Caki2 (cell line): ENCODE data around the gene CHRM5. TPM values are rescaled to one million over a fixed set of nuclear protein-coding genes. Genes with fewer than 3 reads are reported as not detected.
A peak's percentile ranks its signal among the peaks of the same experiment; 100 is the strongest.
"Not testable (repeated sequence)": the region's sequence is repeated elsewhere in the genome, so short reads cannot be mapped to it uniquely, and the experiment has no call there.

ENCODE experiments used
- DNase-seq: peaks from one replicate; pipeline ENCODE4 v3.0.0-alpha.2; 2015; ENCODE audit warnings: low read depth
- in situ Hi-C: cut with HindIII; loops from 2 replicates; pipeline ENCODE4 v1.10.0; 2016; ENCODE audit warnings: low sequenced_read_pairs, low pct_unique_long_range_greater_than_20kb, mixed read lengths
- total RNA-seq: library from RNA; depleted of rRNA; stranded (reverse); fragments of >200 nt; shearing (Covaris generic); gene quantifications from 2 replicates; pipeline ENCODE4 v1.2.3, GENCODE V29; 2014; ENCODE audit warnings: low replicate concordance

The CHRM5 gene
- total RNA-seq, 1 experiment from 2014 or later = not detected

DNA sequence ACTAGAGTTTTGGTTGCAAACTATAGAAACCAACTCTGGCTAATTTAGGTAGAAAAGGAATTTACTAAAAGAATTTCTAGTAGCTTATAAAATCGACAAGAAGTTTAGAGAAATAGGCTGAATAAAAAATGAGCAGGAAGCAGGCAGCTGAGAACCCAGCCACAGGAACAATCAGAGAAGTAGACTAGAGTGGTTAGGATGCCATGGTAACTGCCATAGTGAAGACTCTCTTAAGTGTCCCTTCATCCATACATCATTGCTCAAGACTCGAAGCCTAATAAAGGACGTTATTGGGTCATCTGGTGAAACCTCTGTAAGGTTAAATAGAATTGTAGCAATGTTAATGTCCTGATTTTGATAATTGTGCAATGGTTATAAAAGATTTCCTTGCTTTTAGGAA is 57.0 kb downstream of the CHRM5 start:
- in situ Hi-C loops = no loop called here
- DNase-seq = no peak

DNA sequence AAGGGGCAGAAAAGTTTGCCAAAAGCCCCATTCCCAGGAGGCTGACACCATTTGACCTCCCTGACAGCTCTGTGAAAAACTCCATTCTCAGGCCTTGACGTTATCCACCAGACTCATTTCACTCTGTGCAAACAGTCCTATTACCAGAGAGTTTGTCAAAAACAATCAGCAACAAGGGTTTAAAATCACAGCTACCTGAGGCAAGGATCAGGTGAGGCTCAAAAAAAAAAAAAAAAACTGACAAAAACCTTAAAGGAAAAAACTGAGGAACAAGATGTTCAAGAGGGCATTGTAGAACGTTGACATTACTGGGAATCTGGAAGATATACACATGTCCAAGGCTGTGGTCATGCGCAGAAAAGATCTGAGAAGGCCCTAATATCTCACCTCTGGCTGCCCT is 59.3 kb downstream of the CHRM5 start:
- DNase-seq = no peak
- in situ Hi-C loops = no loop called here

DNA sequence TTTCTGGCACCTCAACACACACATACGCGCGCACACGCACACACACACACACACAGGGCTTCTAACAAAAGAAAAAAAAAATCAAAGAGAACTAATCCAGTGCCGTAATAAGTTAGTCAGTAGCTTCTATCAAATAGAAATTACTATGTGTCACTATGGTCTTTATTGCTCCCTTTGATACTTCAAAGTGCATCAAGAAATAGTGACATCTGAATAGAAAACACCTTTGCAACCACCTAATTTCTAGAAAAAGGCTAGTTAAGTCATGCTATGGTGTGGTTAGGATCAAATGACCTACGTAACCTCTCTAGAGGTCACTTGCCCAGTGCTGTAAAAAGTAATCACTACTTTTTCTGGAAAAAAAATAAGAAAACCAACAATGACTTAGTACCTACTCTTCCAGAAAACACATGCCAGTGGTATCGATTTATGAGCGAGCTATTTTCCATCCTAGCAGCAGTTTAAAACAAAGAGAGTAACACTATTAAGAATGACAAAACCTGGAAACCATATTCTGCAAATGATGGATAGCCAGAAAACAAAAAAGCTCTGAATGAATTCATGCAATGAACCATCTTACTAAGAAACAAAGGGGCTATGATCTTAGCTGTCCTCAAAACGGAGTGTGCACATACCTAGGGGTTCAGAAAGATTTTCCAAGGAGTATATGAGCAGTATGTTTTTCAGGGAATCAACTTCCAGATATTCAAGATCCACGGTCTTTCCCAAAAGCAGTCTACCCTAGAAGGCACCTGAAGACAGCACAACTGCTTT is 63.9 kb downstream of the CHRM5 start:
- in situ Hi-C loops = no loop called here
- DNase-seq = no peak

DNA sequence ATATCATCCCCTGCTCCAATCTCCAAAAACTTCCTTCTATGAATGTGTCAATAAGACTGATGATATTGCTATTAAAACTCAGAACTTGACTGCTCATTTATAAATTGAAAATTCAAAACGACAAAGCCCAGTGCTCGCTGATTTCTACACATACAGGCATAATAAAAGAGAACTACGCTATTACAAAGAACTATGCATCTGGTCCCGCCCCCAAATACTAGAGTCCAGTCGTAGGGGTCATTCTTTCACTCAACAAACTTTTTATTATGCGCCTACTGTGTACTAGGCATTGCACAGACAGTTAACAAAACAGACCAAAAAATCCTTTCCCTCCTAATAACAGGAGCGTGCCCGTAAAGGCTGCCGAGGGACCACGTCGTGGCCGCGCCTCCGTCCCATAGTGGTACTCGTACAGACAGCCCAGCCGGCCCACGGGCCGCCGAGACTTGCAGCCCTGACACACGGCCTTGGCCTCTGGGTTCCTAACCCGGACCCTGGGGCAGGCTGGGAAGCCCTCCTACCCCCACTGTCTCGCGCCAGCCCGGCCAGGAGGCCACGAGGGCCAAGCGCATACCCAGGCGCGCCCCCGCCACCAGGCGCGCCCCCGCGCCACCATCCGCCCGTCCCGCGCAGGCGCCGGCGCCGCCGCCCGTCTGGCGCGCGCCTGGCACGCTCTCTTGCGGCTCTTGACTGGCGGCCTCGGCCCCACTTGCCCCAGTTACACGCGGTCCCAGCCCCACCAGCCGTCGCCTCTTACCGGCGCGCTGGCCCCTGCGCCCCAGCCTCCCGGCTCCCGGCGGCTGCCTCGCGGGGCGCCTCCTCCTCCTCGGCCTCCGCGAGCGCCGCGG is 70.0 kb downstream of the CHRM5 start:
- in situ Hi-C loops = no loop called here
- peak; percentile 74 for DNase-seq

DNA sequence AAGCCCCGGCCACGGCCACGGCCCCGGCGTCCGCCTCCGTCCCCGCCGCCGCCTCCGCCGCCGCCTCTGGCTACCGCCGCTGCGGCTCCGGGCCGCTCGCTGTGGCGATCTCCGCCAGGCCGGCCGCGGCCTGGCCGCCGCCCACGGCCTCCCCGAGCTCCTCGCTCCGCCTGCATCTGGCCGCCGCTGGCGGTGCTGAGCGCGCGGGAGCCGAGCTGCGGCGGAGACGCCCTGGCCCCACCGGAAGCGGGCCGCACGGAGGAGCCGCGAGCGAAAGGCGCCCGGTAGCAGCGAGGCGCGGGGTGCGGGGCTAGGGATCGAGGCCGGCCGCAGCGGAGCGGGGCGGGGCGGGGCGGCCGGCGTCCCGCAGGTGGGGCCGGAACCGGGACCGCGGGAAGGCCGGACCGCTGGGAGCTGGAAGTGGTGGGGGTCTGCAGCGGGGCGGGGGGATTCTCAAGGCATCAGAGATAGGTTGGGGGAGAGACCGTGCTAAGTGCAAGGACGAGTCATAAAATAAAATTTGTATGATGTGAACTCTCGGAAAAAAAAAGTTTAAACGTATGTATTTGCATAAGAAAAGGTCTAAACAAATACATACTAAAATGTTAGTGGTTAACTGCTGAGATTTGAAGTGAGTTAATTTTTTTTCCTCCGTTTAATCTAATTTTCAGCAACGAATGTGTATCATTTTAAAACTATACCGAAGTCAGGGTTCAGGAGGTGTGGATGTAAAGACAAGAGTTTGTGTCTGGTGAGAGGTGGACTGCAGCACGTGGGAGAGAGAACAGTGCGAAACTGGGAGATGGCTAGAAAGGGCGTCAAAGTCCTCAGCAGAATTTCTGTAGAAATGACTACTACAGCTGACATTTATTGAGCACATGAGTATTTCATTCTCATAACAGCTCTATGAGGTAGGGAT is 70.8 kb downstream of the CHRM5 start, which contains the start of gene AVEN:
Gene AVEN, minus strand, starts transcription at position 334 of the 919 bp plus-strand sequence. Its CDS starts 158 bp downstream, at position 176.
- in situ Hi-C loops = no loop called here
- no peak for DNase-seq

DNA sequence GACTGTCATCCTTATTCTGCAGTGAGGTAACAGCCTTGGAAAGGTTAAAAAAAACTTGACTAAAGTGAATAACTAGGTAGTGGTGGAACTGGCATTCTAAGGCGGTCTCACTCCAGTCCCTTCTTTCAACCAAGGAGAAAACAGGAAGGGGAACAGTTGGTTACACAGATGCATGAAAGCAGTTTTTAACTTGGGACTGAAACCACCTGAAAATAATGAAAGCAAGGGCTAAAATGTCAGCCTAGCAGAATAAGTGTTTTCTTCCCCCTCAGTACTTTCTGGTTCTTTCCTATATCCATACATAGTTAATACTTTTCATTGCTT is 71.5 kb downstream of the CHRM5 start:
- in situ Hi-C loops = no loop called here
- no peak for DNase-seq

DNA sequence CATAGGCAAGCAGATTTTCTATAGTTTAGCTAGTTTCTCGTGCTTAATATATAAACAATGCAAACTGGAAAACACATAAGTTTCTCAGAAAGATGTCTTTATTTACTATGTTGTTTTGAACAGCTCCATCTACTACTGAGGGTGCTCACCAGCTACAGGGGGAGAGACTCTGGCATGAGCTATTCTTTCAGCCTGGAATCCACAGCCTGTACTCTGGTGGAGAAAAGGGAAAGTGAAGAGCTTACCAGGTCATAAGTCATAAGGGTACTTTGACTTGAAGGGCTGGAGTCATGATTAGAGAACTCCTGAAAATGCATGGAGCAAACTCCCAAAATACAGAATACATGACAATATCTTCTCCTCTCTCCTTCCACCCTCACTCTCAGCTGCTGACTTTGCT is 75.1 kb downstream of the CHRM5 start:
- DNase-seq = no peak
- in situ Hi-C loops = no loop called here

DNA sequence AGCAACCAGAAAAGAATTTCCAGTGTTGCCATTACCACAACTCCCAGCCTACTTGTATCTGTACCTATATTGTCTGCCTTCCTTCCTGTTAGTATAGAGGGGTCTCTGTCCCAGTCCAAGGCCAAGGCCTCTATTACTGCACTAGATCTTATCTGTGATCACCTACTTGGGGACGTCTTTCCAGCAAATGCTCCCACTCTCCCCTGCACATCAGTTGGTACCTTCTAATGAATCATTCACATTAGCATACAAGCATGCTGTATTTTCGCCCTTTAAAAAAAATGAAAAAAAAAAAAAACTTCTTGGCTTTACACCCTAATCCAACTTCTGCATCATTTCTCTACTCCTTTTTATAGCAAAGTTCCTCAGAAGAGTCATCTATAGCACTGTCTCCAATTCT is 75.5 kb downstream of the CHRM5 start:
- in situ Hi-C loops = no loop called here
- DNase-seq = no peak

DNA sequence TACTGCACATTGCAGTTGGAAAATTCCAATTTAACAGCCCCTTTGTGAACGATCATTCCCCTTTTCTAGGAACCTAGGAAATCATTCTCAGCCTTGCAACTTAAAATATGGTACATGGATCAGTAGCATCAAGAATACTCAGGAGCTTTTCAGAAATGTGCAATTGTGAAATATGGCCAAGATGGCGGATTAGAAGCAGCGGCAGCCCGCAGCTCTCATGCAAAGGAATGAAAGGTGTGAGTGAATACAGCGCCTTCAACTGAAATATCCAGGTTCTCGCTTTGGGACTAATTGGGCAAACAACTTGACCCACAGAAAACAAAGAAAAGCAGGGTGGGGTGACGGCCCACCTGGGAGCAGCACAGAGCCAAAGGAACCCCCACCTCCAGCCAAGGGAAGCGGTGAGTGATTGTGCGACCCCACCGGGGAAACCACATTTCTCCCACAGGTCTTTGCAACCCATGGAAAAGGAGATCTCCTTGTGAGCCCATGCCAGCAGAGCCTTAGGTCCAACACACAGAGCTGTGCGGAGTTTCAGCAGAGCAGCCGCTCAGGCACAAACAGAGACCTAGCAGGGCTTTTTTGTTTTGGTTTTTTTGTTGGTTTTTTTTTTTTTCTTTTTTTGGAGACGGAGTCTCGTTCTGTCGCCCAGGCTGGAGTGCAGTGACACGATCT is 78.3 kb downstream of the CHRM5 start:
- DNase-seq = no peak
- in situ Hi-C loops = no loop called here

DNA sequence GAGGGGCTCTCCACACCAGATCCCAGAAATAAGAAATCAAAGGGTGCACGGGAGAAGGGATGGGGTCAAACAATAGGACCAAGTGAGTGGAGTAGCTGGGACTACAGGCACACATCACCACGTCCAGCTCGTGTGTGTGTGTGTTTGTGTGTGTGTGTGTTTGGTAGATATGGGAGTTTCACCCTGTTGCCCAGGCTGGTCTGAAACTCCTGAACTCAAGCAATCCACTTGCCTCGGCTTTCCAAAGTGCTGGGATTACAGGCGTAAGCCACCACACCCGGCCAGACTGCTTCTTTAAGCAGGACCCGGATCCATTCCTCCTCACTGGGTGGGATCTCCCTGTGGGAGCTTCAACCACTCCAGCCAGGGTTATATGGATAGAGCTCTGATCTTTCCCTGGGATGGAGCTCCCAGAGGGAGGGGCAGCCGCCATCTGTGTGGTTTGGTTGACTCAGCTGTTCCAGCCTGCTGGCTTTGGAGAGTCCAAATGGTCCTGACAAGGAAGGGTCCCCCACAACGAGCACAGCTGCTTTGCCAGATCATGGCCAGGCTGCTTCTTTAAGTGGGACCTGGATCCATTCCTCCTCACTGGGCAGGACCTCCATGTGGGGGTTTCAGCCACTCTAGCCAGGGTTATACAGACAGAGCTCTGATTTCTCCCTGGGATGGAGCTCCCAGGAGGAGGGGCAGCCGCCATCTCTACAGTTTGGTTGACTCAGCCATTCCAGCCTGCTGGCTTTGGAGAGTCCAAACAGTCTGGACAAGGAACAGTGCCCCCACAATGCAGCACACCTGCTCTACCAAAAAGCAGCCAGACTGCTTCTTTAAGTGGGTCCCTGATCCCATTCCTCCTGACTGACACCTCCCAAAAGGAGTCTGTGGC is 79.8 kb downstream of the CHRM5 start:
- in situ Hi-C loops = no loop called here
- no peak for DNase-seq

DNA sequence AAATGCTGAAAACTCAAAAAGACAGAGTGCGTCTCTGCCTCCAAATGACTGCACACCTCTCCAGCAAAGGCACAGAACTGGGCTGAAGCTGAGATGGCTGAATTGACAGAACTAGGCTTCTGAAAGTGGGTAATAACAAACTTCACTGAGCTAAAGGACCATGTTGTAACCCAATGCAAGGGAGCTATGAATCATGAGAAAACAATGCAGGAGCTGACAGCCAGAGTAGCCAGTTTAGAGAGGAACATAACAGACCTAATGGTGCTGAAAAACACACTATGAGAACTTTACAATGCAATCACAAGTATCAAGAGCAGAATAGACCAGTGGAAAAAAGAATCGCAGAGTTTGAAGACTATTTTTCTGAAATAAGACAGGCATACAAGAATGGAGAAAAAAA is 80.8 kb downstream of the CHRM5 start:
- DNase-seq = no peak
- in situ Hi-C loops = no loop called here

DNA sequence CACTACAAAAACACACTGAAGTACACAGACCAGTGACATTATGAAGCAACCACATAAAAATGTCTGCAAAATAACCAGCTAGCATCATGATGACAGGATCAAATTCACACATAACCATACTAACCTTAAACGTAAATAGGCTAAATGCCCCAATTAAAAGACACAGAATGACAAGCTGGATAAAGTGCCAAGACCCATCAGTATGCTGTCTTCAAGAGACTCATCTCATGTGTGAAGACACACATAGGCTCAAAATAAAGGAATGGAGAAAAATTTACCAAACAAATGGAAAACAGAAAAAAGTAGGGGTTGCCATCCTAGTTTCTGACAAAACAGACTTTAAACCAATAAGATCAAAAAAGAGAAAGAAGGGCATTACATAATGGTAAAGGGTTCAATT is 82.1 kb downstream of the CHRM5 start:
- in situ Hi-C loops, DNase-seq: not testable (repeated sequence)

DNA sequence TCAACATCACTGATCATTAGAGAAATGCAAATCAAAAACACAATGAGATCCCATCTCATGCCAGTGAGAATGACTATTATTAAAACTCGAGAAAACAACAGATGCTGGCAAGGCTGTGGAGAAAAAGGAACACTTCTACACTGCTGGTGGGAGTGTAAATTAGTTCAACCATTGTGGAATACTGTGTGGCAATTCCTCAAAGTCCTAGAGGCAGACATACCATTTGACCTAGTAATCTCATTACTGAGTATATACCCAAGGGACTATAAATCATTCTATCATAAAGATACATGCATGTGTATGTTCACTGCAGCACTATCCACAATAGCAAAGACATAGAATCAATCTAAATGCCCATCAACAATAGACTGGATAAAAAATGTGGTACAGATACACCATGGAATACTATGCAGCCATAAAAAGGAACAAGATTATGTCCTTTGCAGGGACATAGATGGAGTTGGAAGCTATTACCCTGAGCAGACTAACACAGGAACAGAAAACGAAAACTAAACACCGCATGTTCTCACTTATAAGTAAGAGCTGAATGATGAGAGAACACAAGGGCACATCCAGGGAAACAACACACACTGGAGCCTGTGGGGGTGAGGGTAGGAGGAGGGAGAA is 85.9 kb downstream of the CHRM5 start:
- in situ Hi-C loops = no loop called here
- no peak for DNase-seq

DNA sequence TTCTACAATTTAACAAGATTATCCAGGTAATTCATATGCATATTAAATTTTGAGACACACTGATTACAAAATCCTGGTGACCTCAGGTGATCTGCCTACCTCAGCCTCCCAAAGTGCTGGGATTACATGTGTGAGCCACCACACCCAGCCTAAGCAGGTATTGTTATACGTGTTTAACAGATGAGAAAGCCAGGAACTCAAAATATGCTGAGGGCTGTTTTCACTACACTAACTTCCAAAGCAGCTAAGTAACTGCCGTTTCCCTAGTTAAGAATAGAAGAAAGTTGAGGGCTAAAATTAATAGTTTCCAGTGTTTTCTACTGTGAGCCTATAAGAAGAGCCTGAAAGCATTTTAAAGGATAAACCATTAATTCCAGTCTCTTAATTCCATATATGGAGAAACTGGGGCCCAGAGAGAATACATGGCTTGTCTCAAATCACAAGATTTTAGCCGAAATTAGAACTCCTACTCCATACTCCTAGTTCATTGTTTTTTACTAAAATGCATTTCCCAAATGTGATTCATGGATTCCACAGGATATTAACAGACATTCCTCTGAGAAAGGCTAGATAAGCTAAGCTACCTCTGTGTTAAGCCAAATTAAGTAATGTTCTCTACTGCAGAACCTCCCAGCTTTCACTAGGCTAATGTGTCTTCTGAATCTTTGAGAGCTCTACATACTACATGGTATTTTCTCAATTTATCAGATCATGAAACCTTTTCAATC is 87.7 kb downstream of the CHRM5 start:
- DNase-seq = no peak
- in situ Hi-C loops = no loop called here

DNA sequence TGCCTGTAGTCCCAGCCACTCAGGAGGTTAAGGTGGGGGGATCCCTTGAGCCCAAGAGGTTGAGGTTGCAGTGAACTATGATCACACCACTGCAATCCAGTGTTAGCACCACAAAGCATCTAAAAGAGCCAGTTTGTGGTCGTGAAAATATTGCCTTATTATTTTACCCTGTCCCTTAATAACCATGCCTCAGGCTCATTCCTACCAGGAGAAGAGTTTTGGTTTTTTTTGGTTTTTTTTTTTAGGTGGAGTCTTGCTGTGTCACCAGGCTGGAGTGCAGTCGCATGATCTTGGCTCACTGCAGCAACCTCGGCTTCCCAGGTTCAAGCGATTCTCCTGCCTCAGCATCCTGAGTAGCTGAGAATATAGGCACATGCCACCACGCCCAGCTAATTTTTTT is 88.6 kb downstream of the CHRM5 start:
- DNase-seq = peak; percentile 34
- in situ Hi-C loops = no loop called here

DNA sequence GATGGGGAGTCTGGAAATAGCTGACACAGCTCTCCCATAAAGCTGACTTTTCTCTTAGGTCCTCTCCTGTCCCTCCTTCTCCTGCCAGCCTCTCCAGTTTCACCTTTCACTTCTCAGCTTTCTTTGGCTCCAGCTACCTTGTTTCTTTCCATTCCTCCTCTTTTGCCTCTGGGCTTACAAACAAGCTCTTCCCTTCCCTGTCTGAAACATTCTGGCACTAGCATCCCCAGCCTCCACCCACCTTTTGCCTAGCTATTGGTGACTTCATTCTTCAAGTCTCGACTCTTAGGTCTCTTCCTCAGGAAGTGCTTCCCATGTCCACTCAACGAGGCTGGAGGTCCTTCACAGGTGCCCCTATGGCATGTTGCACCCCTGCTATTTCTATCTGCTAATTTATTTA is 91.2 kb downstream of the CHRM5 start:
- DNase-seq = no peak
- in situ Hi-C loops = no loop called here
